K562 (cell line): ENCODE results near the gene NTN3. TPM values are rescaled to one million over a fixed set of nuclear protein-coding genes. Genes with fewer than 3 reads are reported as not detected.

Source experiments
- ASH1L ChIP-seq: fragments of 450-650 bp; IDR thresholded peaks from 2 replicates; pipeline ENCODE4 v1.6.1; 2018; ENCODE audit warnings: borderline replicate concordance, mild to moderate bottlenecking, low read depth; ENCODE audit not compliant: partially characterized antibody
- BCL6 ChIP-seq: fragments of 250-450 bp; sonication (Bioruptor Pico); IDR thresholded peaks from 2 replicates; pipeline ENCODE4 v1.4.0; 2020
- CC2D1A ChIP-seq: fragments of 450-650 bp; IDR thresholded peaks from 2 replicates; pipeline ENCODE4 v1.6.1; 2017; ENCODE audit warnings: mild to moderate bottlenecking
- CSDE1 ChIP-seq, 2 experiments: fragments of 450-650 bp; IDR thresholded peaks; 2 replicates each; pipeline ENCODE4 v1.6.1; 2016; ENCODE audit warnings: mild to moderate bottlenecking in 1 of 2
- JUND ChIP-seq, 2 experiments: IDR thresholded peaks; 2 replicates in 1 of 2; 3 replicates in 1 of 2; pipeline ENCODE4 v1.6.1; 2011; ENCODE audit warnings: borderline replicate concordance in 2 of 2, low read depth in 2 of 2, low read length in 2 of 2, improper control_type of control experiment in 1 of 2, missing biosample characterization in 1 of 2, missing genetic modification characterization in 1 of 2, missing genetic modification reagents in 1 of 2
- KLF6 ChIP-seq: fragments of 250-450 bp; sonication (Bioruptor Pico); IDR thresholded peaks from 2 replicates; pipeline ENCODE4 v1.4.0; 2020; ENCODE audit warnings: mild to moderate bottlenecking, moderate library complexity, borderline replicate concordance
- MAZ ChIP-seq, 2 experiments: fragments of 450-650 bp in 1 of 2; sonication (generic) in 1 of 2; formaldehyde crosslinking; IDR thresholded peaks in 1 of 2; conservative IDR thresholded peaks in 1 of 2; 2 replicates each; pipeline versions ENCODE4 v1.4.0 to v1.5.0; 2020; ENCODE audit warnings: mild to moderate bottlenecking in 1 of 2, missing genetic modification reagents in 1 of 2
- MTA3 ChIP-seq: fragments of 450-650 bp; formaldehyde crosslinking; IDR thresholded peaks from 2 replicates; pipeline ENCODE4 v1.6.1; 2017; ENCODE audit warnings: mild to moderate bottlenecking, borderline replicate concordance
- PHF21A ChIP-seq: fragments of 450-650 bp; IDR thresholded peaks from 2 replicates; pipeline ENCODE4 v1.6.1; 2017; ENCODE audit warnings: low read depth, borderline replicate concordance
- RB1 ChIP-seq: fragments of 450-650 bp; IDR thresholded peaks from 2 replicates; pipeline ENCODE4 v1.6.1; 2017; ENCODE audit warnings: low read depth, mild to moderate bottlenecking
- SIN3A ChIP-seq, 2 experiments: fragments of 150-350 bp in 1 of 2; IDR thresholded peaks; 2 replicates each; pipeline ENCODE4 v1.6.1; 2011 to 2016; ENCODE audit warnings: borderline replicate concordance in 2 of 2, low read depth in 2 of 2, low read length in 2 of 2, mild to moderate bottlenecking in 2 of 2, moderate library complexity in 2 of 2; ENCODE audit not compliant: control insufficient read depth in 1 of 2
- SRSF3 ChIP-seq: fragments of 200-400 bp; formaldehyde crosslinking; IDR thresholded peaks from 2 replicates; pipeline ENCODE4 v1.6.1; 2016; ENCODE audit warnings: mild to moderate bottlenecking, low read length, moderate library complexity; ENCODE audit not compliant: insufficient read depth
- TAF1 ChIP-seq: IDR thresholded peaks from 2 replicates; pipeline ENCODE4 v1.6.1; 2011; ENCODE audit warnings: mild to moderate bottlenecking, low read length, moderate library complexity; ENCODE audit not compliant: insufficient read depth, control insufficient read depth, severe bottlenecking; ENCODE audit errors: extremely low read depth
- TBL1XR1 ChIP-seq, 2 experiments: IDR thresholded peaks; 2 replicates each; pipeline ENCODE4 v1.6.1; 2012; ENCODE audit warnings: improper control_type of control experiment in 2 of 2, low read length in 2 of 2, mild to moderate bottlenecking in 1 of 2
- ZEB2 ChIP-seq: fragments of 450-650 bp; IDR thresholded peaks from 2 replicates; pipeline ENCODE4 v1.6.1; 2016
- ZNF165 ChIP-seq: fragments of 250-450 bp; sonication (Bioruptor Pico); IDR thresholded peaks from 2 replicates; pipeline ENCODE4 v1.4.0; 2020; ENCODE audit warnings: borderline replicate concordance
- ZNF174 ChIP-seq: fragments of 250-450 bp; sonication (Bioruptor Pico); IDR thresholded peaks from 2 replicates; pipeline ENCODE4 v1.4.0; 2020; ENCODE audit warnings: mild to moderate bottlenecking
- ZNF561 ChIP-seq: fragments of 450-650 bp; formaldehyde crosslinking; conservative IDR thresholded peaks from 2 replicates; pipeline ENCODE4 v1.4.0; 2020; ENCODE audit warnings: mild to moderate bottlenecking, moderate library complexity
- ZNF644 ChIP-seq: fragments of 200-800 bp; sonication (Bioruptor generic); IDR thresholded peaks from 2 replicates; pipeline ENCODE4 v1.6.1; 2016; ENCODE audit warnings: low read depth, missing genetic modification characterization, missing compliant biosample characterization
- polyA plus RNA-seq, 8 experiments: library from polyadenylated mRNA; depleted of rRNA in 4 of 8; stranded (reverse) in 5 of 8; unstranded in 3 of 8; fragments of >200 nt; fragmentation: Nextera tagmentation in 2 of 8; fragmentation: Illumina TruSeq in 1 of 8; extraction: Ambion mirVana in 2 of 8; extraction: Trizol in 1 of 8; gene quantifications; 2 replicates each; pipeline versions ENCODE4 v1.2.1 to v1.2.3, GENCODE V29; 2011 to 2014; ENCODE audit warnings: inconsistent platforms in 1 of 8, missing spikeins in 1 of 8
- total RNA-seq, 7 experiments: library from RNA; depleted of rRNA in 6 of 7; stranded (reverse); fragments of >200 nt in 6 of 7; fragmentation: Illumina TruSeq in 2 of 7; extraction: Trizol in 2 of 7; gene quantifications; 2 replicates each; pipeline versions ENCODE4 v1.2.1 to v1.2.3, GENCODE V29; 2011 to 2021; ENCODE audit warnings: low replicate concordance in 1 of 7
- TF ChIP-seq, protein P1 (sequence below): fragments of 450-650 bp; formaldehyde crosslinking; IDR thresholded peaks from 2 replicates; pipeline ENCODE4 v1.4.0; 2020; ENCODE audit warnings: mild to moderate bottlenecking, moderate library complexity
- TF ChIP-seq, protein P2 (sequence below): fragments of 200-800 bp; sonication (Bioruptor generic); IDR thresholded peaks from 2 replicates; pipeline ENCODE4 v1.6.1; 2017; ENCODE audit warnings: missing genetic modification characterization, missing compliant biosample characterization
- TF ChIP-seq, protein P3 (sequence below): fragments of 250-450 bp; sonication (Bioruptor Pico); IDR thresholded peaks from 2 replicates; pipeline ENCODE4 v1.5.0; 2020; ENCODE audit warnings: mild to moderate bottlenecking, borderline replicate concordance

Gene NTN3
- total and polyA plus RNA-seq, 9 of the 15 experiments (the other 6 are each of a cell fraction or from before 2014, with no cell fraction given) = not detected

DNA sequence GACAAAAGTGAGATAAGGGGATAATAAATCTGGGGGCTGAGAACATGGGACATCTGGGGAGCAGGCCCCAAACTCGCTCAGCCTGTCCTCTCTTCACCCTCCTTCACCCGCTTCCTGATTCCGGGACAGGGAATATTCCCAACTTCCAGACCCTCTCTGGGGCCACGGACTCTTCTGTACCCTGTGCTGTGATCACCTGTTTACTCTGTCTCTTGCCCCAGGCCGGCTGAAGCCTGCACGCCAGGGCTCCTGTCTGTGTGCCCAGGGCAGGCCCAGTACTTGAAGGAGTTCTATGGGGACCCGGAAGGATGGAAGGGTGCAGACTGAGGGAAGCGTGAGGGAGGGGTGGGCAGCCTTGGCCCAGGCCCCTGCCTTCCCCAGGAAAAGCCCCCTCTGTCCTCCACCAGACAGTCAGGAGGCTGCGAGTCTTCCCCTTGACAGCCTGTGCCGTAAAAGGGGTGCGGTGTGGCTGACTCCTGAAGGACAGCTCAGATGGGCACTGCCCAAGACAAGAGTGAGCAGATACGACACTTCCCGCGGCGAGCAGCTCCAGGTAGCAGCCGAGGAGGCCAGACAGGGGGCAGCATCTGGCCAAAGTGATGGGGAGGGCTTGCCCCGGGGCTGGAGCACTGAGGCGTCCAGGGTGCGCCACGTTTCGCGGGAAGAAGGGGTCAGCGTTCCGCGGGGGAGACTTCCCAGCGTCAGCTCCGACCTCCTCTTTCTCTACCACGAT is 42.9 kb upstream of the NTN3 start (continued):
- TF ChIP-seq, protein P1, sequence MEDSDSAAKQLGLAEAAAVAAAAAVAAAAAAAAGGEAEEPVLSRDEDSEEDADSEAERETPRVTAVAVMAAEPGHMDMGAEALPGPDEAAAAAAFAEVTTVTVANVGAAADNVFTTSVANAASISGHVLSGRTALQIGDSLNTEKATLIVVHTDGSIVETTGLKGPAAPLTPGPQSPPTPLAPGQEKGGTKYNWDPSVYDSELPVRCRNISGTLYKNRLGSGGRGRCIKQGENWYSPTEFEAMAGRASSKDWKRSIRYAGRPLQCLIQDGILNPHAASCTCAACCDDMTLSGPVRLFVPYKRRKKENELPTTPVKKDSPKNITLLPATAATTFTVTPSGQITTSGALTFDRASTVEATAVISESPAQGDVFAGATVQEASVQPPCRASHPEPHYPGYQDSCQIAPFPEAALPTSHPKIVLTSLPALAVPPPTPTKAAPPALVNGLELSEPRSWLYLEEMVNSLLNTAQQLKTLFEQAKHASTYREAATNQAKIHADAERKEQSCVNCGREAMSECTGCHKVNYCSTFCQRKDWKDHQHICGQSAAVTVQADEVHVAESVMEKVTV (CRISPR knock-in tag) = no peak
- TF ChIP-seq ZNF165 (no peak), CSDE1 (IDR thresholded peaks at IDR 0.05) (no peak), PHF21A (no peak), TBL1XR1 (IDR thresholded peaks at IDR 0.05; ENCODE audit: low read length in 2 of 2) (no peak), BCL6 (CRISPR knock-in tag) (no peak), ZNF561 (CRISPR knock-in tag) (no peak), KLF6 (CRISPR knock-in tag) (no peak), MTA3 (peak; percentile 60; the same call in 1 of the 2 replicates), SRSF3 (no peak), MAZ (CRISPR knock-in tag; conservative IDR thresholded peaks at IDR 0.05 in 1 of 2, IDR thresholded peaks at IDR 0.05 in 1 of 2) (peak; percentile 65 to 81; a peak in 3 of 4 replicates), ASH1L (no peak), ZNF644 (tag) (no peak), RB1 (peak; percentile 74; the same call in 1 of the 2 replicates), CC2D1A (no peak), SIN3A (IDR thresholded peaks at IDR 0.05; ENCODE audit: borderline replicate concordance in 2 of 2, control insufficient read depth in 1 of 2, low read depth in 2 of 2, low read length in 2 of 2) (0 out of 4 replicates have a peak, but pooled peaks of 1 of the 2 experiments have one; percentile 37), ZEB2 (peak; percentile 70), JUND (IDR thresholded peaks at IDR 0.05; ENCODE audit: borderline replicate concordance, low read depth, low read length) (peak; percentile 57), JUND (tag; IDR thresholded peaks at IDR 0.05; ENCODE audit: borderline replicate concordance, low read depth, low read length) (no peak), TAF1 (peak; percentile 47), ZNF174 (no peak)
- TF ChIP-seq, protein P2, sequence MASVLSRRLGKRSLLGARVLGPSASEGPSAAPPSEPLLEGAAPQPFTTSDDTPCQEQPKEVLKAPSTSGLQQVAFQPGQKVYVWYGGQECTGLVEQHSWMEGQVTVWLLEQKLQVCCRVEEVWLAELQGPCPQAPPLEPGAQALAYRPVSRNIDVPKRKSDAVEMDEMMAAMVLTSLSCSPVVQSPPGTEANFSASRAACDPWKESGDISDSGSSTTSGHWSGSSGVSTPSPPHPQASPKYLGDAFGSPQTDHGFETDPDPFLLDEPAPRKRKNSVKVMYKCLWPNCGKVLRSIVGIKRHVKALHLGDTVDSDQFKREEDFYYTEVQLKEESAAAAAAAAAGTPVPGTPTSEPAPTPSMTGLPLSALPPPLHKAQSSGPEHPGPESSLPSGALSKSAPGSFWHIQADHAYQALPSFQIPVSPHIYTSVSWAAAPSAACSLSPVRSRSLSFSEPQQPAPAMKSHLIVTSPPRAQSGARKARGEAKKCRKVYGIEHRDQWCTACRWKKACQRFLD = no peak
- TF ChIP-seq, protein P3, sequence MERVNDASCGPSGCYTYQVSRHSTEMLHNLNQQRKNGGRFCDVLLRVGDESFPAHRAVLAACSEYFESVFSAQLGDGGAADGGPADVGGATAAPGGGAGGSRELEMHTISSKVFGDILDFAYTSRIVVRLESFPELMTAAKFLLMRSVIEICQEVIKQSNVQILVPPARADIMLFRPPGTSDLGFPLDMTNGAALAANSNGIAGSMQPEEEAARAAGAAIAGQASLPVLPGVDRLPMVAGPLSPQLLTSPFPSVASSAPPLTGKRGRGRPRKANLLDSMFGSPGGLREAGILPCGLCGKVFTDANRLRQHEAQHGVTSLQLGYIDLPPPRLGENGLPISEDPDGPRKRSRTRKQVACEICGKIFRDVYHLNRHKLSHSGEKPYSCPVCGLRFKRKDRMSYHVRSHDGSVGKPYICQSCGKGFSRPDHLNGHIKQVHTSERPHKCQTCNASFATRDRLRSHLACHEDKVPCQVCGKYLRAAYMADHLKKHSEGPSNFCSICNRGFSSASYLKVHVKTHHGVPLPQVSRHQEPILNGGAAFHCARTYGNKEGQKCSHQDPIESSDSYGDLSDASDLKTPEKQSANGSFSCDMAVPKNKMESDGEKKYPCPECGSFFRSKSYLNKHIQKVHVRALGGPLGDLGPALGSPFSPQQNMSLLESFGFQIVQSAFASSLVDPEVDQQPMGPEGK (CRISPR knock-in tag) = no peak
